ENCODE results near the gene JPH4. TPM values are rescaled to one million over a fixed set of nuclear protein-coding genes. Genes with fewer than 3 reads are reported as not detected.

Gene JPH4
- total RNA-seq, 6 experiments from 2014 or later, result not detected

- Mint-ChIP-seq H3K36me3 (ENCODE audit: low read depth) (no peaks in the 10 kb centered on the region), H3K4me3 (no peak overlapping the region), H3K9me3 (peaks cover 4% of the 10 kb centered on the region; the same call in 1 of the 2 replicates), H3K4me1 (ENCODE audit: low read depth) (no peaks in the 10 kb centered on the region), H3K27me3 (ENCODE audit: insufficient read depth) (peaks cover 24% of the 10 kb centered on the region), H3K27ac (no peak overlapping the region)
- no peak for DNase-seq
- TF ChIP-seq CTCF (IDR thresholded peaks at IDR 0.05), result no peak
Observed at GRCh38 chr14:23580152-23580926, 1.7 kb upstream of the JPH4 start.

- Mint-ChIP-seq H3K4me1 (ENCODE audit: low read depth) (no peaks in the 10 kb centered on the region), H3K27me3 (ENCODE audit: insufficient read depth) (peaks cover 28% of the 10 kb centered on the region), H3K9me3 (peaks cover 4% of the 10 kb centered on the region; the same call in 1 of the 2 replicates), H3K4me3 (no peak overlapping the region), H3K36me3 (ENCODE audit: low read depth) (no peaks in the 10 kb centered on the region), H3K27ac (no peak overlapping the region)
- DNase-seq, result no peak
- no peak for TF ChIP-seq CTCF (IDR thresholded peaks at IDR 0.05)
Observed at GRCh38 chr14:23579739-23580138, 1.1 kb upstream of the JPH4 start.

GRCh38 chr14:23579311-23579630 is 681 bp upstream of the JPH4 start:
- H3K4me3 Mint-ChIP-seq, result no peak overlapping the region
- H3K27me3 Mint-ChIP-seq (ENCODE audit: insufficient read depth), result peaks cover 28% of the 10 kb centered on the region

GRCh38 chr14:23577710-23578392 is 739 bp downstream of the JPH4 start:
- TF ChIP-seq CTCF (IDR thresholded peaks at IDR 0.05), result no peak
- no peaks in the 10 kb centered on the region for H3K36me3 Mint-ChIP-seq (ENCODE audit: low read depth)
- H3K4me1 Mint-ChIP-seq (ENCODE audit: low read depth), result no peaks in the 10 kb centered on the region
- no peak for DNase-seq
- H3K27ac Mint-ChIP-seq, result no peak overlapping the region
- H3K9me3 Mint-ChIP-seq, result no peaks in the 10 kb centered on the region
- H3K27me3 Mint-ChIP-seq (ENCODE audit: insufficient read depth), result peaks cover 29% of the 10 kb centered on the region
- no peak overlapping the region for H3K4me3 Mint-ChIP-seq

More at GRCh38 chr14:23579311-23579630, 681 bp upstream of the JPH4 start:
- H3K9me3 Mint-ChIP-seq, result peaks cover 3% of the 10 kb centered on the region; the same call in 1 of the 2 replicates
- TF ChIP-seq CTCF (IDR thresholded peaks at IDR 0.05), result no peak
- no peak overlapping the region for H3K27ac Mint-ChIP-seq
- no peaks in the 10 kb centered on the region for H3K4me1 Mint-ChIP-seq (ENCODE audit: low read depth)
- no peak for DNase-seq
- H3K36me3 Mint-ChIP-seq (ENCODE audit: low read depth), result no peaks in the 10 kb centered on the region

- Mint-ChIP-seq H3K9me3 (no peaks in the 10 kb centered on the region), H3K36me3 (ENCODE audit: low read depth) (no peaks in the 10 kb centered on the region), H3K4me1 (ENCODE audit: low read depth) (no peaks in the 10 kb centered on the region), H3K4me3 (no peak overlapping the region), H3K27ac (no peak overlapping the region), H3K27me3 (ENCODE audit: insufficient read depth) (peaks cover 33% of the 10 kb centered on the region)
- no peak for TF ChIP-seq CTCF (IDR thresholded peaks at IDR 0.05)
- no peak for DNase-seq
Observed at GRCh38 chr14:23577004-23577681, 1.4 kb downstream of the JPH4 start.

Measured in HFFc6 (cell line).